ENCODE data around the gene MT1B. TPM values are rescaled to one million over a fixed set of nuclear protein-coding genes. Genes with fewer than 3 reads are reported as not detected.
A peak's percentile ranks its signal among the peaks of the same experiment; 100 is the strongest.
"Not testable (repeated sequence)": the region's sequence is repeated elsewhere in the genome, so short reads cannot be mapped to it uniquely, and the experiment has no call there.

Gene MT1B
- polyA plus RNA-seq, 2 donors = 0.68 TPM; not detected in 1

DNA sequence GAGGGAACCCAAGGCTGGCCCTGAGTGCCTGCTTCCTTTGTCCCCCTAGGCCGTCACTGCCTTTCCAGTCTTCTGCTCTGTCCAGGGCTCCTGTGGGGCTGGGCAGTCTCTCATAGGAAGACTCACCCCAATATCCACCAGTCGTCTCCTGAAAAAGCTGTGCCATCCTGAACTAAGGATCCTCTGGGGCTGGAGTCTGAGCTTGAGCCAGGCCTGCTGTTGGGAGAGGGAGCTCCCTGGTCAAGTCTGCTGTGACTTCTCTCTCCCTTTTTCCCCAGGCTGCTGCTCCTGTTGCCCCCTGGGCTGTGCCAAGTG lies 18.9 kb downstream of the MT1B start:
- WGBS, 2 donors = 80 to 83% methylated on average over 2 of the region's 2 CpGs
- peaks cover 11 to 17% of the 10 kb centered on the region in 2 donors for H3K4me1 ChIP-seq (ENCODE audit: control insufficient read depth in 2 of 2, insufficient read depth in 2 of 2, low read length in 1 of 2)
- no peak overlapping the region for H3K27ac ChIP-seq (ENCODE audit: low read depth in 2 of 2, low read length in 1 of 2)
- H3K4me3 ChIP-seq (ENCODE audit: low read depth in 1 of 2, low read length in 2 of 2) = no peak overlapping the region
- H3K27me3 ChIP-seq (ENCODE audit: control insufficient read depth in 1 of 2, insufficient read depth in 2 of 2, low read length in 2 of 2) = peaks cover 0 to 4% of the 10 kb centered on the region in 2 donors
- no peaks in the 10 kb centered on the region for H3K36me3 ChIP-seq (ENCODE audit: control insufficient read depth in 2 of 2, insufficient read depth in 2 of 2, low read length in 1 of 2)
- H3K9me3 ChIP-seq (ENCODE audit: control insufficient read depth in 2 of 2, insufficient read depth in 1 of 2, low read depth in 1 of 2, low read length in 1 of 2) = no peaks in the 10 kb centered on the region

DNA sequence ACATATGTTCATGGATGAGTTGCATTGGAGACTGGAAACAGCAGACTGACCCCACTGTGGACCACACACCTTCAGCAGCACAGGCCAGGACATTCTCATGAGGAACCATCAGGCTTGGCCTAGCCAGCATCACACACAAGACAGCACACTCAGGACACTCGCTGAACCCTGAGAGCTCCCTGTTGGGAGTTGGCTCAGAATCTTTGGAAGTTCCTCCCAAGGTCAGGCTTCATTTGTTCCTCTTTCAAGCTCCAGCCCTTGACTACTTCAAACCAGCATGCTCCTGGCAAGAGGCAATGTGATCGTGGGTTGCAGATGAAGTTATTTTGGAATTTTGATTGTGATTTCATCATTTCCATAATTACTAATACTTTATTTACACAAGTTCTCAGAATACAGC lies 20.0 kb downstream of the MT1B start:
- peaks cover 15 to 17% of the 10 kb centered on the region in 2 donors for H3K4me1 ChIP-seq (ENCODE audit: control insufficient read depth in 2 of 2, insufficient read depth in 2 of 2, low read length in 1 of 2)
- H3K9me3 ChIP-seq (ENCODE audit: control insufficient read depth in 2 of 2, insufficient read depth in 1 of 2, low read depth in 1 of 2, low read length in 1 of 2); H3K36me3 ChIP-seq (ENCODE audit: control insufficient read depth in 2 of 2, insufficient read depth in 2 of 2, low read length in 1 of 2); H3K27me3 ChIP-seq (ENCODE audit: control insufficient read depth in 1 of 2, insufficient read depth in 2 of 2, low read length in 2 of 2); H3K4me3 ChIP-seq (ENCODE audit: low read depth in 1 of 2, low read length in 2 of 2); H3K27ac ChIP-seq (ENCODE audit: low read depth in 2 of 2, low read length in 1 of 2): not testable (repeated sequence)
- 58 to 60% methylated on average over 2 of the region's 2 CpGs for WGBS, 2 donors

DNA sequence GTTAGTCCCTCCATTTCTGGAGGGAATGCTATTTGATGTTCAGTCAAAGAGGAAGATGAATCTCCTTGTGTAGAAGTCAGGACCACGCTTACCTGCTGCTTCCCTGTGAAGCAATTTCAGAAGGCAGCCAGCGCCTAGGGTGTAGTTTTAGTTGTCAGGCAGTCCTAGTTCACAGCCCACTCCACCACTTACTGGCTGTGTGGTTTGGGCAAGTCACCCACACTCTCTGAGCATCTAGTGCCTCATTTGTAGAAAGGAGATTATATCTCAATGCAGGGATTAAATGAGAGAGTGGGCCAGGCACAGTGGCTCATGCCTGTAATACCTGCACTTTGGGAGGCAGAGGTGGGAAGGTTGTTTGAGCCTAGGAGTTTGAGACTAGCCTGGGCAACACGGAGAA lies 20.5 kb downstream of the MT1B start:
- H3K9me3 ChIP-seq (ENCODE audit: control insufficient read depth in 2 of 2, insufficient read depth in 1 of 2, low read depth in 1 of 2, low read length in 1 of 2); H3K27me3 ChIP-seq (ENCODE audit: control insufficient read depth in 1 of 2, insufficient read depth in 2 of 2, low read length in 2 of 2); H3K4me3 ChIP-seq (ENCODE audit: low read depth in 1 of 2, low read length in 2 of 2); H3K27ac ChIP-seq (ENCODE audit: low read depth in 2 of 2, low read length in 1 of 2); H3K36me3 ChIP-seq (ENCODE audit: control insufficient read depth in 2 of 2, insufficient read depth in 2 of 2, low read length in 1 of 2): not testable (repeated sequence)
- WGBS, 2 donors = 81 to 92% methylated on average over 3 of the region's 3 CpGs
- H3K4me1 ChIP-seq (ENCODE audit: control insufficient read depth in 2 of 2, insufficient read depth in 2 of 2, low read length in 1 of 2) = peaks cover 15 to 17% of the 10 kb centered on the region in 2 donors

DNA sequence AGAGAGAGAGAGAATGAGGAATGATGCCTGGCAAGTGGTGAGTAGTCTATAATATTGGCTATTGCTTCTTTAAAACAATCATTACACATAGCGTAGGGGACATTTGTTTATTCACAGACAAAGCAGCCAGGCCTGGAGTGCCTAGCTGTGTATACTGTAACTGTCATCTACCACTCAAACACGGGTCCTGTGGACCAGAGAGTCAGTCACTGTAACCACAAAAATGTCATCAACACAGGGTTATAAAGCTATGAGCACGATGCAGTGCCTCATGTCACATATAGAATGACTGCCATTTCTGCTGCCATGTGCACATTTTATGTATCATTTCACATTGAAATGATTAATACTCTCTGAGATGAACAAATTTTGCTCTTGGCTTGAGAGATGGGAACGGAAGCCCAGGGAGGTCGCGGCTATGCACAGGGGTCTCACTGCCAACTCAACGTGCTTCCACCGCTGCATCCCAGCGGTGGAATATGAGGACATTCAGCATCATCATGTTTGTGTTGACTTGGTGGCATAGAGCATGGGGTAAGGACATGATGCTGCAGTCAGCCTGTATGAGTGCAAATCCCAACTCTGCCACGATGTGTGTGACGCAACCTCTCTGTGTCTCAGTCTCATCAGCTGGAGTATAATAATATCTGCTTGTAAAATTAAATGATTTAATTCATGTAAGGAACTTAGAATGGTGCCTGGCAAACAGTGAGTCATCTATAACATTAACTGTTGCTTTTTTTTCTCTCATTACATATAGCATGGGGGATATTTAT lies 21.3 kb downstream of the MT1B start:
- Histone ChIP-seq H3K4me1 (ENCODE audit: control insufficient read depth in 2 of 2, insufficient read depth in 2 of 2, low read length in 1 of 2) (peaks cover 15% of the 10 kb centered on the region in 2 donors), H3K9me3 (ENCODE audit: control insufficient read depth in 2 of 2, insufficient read depth in 1 of 2, low read depth in 1 of 2, low read length in 1 of 2) (no peaks in the 10 kb centered on the region), H3K4me3 (ENCODE audit: low read depth in 1 of 2, low read length in 2 of 2) (no peak overlapping the region), H3K27ac (ENCODE audit: low read depth in 2 of 2, low read length in 1 of 2) (no peak overlapping the region), H3K36me3 (ENCODE audit: control insufficient read depth in 2 of 2, insufficient read depth in 2 of 2, low read length in 1 of 2) (no peaks in the 10 kb centered on the region), H3K27me3 (ENCODE audit: control insufficient read depth in 1 of 2, insufficient read depth in 2 of 2, low read length in 2 of 2) (peaks cover 0 to 4% of the 10 kb centered on the region in 2 donors)
- 86 to 87% methylated on average over 11 of the region's 11 CpGs for WGBS, 2 donors

DNA sequence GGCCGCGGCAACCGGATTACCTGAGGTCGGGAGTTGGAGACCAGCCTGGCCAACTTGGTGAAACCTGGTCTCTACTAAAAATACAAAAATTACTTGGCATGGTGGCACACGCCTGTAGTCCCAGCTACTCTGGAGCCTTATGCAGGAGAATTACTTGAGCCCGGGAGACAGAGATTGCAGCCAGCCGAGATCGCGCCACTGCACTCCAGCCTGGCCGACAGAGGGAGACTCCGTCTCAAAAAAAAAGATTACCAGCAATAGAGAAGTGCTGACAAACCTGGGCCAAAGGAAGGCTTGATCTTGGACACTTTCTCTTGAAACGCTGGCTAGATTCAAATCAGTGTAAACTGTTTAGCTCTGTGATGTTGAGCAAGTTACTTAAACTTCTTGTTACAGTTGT lies 22.2 kb downstream of the MT1B start:
- no peak overlapping the region for H3K27ac ChIP-seq (ENCODE audit: low read depth in 2 of 2, low read length in 1 of 2)
- no peaks in the 10 kb centered on the region for H3K9me3 ChIP-seq (ENCODE audit: control insufficient read depth in 2 of 2, insufficient read depth in 1 of 2, low read depth in 1 of 2, low read length in 1 of 2)
- H3K4me1 ChIP-seq (ENCODE audit: control insufficient read depth in 2 of 2, insufficient read depth in 2 of 2, low read length in 1 of 2) = peaks cover 8 to 12% of the 10 kb centered on the region in 2 donors
- peaks cover 0 to 4% of the 10 kb centered on the region in 2 donors for H3K27me3 ChIP-seq (ENCODE audit: control insufficient read depth in 1 of 2, insufficient read depth in 2 of 2, low read length in 2 of 2)
- H3K4me3 ChIP-seq (ENCODE audit: low read depth in 1 of 2, low read length in 2 of 2) = no peak overlapping the region
- H3K36me3 ChIP-seq (ENCODE audit: control insufficient read depth in 2 of 2, insufficient read depth in 2 of 2, low read length in 1 of 2) = no peaks in the 10 kb centered on the region
- 38 to 39% methylated on average over 12 of the region's 12 CpGs for WGBS, 2 donors

DNA sequence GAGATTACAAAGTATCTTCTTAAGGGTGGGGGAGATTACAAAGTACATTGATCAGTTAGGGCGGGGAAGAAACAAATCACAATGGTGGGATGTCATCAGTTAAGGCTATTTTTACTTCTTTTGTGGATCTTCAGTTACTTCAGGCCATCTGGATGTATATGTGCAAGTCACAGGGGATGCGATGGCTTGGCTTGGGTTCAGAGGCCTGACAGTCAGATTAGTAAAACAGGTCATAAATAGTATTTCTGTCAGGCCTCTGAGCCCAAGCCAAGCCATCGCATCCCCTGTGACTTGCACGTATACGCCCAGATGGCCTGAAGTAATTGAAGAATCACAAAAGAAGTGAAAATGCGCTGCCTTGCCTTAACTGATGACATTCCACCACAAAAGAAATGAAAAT lies 22.9 kb downstream of the MT1B start:
- H3K4me3 ChIP-seq (ENCODE audit: low read depth in 1 of 2, low read length in 2 of 2); H3K4me1 ChIP-seq (ENCODE audit: control insufficient read depth in 2 of 2, insufficient read depth in 2 of 2, low read length in 1 of 2); H3K36me3 ChIP-seq (ENCODE audit: control insufficient read depth in 2 of 2, insufficient read depth in 2 of 2, low read length in 1 of 2); H3K27ac ChIP-seq (ENCODE audit: low read depth in 2 of 2, low read length in 1 of 2); H3K9me3 ChIP-seq (ENCODE audit: control insufficient read depth in 2 of 2, insufficient read depth in 1 of 2, low read depth in 1 of 2, low read length in 1 of 2); H3K27me3 ChIP-seq (ENCODE audit: control insufficient read depth in 1 of 2, insufficient read depth in 2 of 2, low read length in 2 of 2): not testable (repeated sequence)
- 78 to 81% methylated on average over 6 of the region's 6 CpGs for WGBS, 2 donors

DNA sequence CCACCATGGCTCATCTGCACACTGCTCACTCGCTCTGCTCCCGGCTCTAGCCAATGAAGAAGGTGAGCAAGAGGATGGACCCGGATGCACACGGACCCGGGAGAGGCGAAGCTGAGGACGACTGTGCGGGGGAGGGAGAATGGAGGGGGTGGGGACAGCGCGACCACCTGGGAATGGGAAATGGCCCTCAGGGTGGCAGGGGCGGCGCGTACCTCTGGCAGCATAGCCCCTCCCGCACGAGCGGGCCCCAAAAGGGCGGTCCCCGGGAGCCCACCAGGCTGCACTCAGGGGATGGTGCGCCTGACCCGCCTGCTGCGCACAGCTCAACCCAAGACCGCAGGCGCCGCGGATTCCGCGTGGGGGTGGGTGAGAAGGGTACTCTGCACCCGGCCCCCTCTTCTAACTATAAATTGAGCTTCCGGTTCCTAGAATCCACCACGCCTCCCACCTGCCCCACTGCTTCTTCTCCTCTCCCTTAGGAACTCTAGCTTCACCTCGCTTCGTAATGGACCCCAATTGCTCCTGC lies 24.1 kb downstream of the MT1B start:
- H3K9me3 ChIP-seq (ENCODE audit: control insufficient read depth in 2 of 2, insufficient read depth in 1 of 2, low read depth in 1 of 2, low read length in 1 of 2) = no peaks in the 10 kb centered on the region
- no peaks in the 10 kb centered on the region for H3K27me3 ChIP-seq (ENCODE audit: control insufficient read depth in 1 of 2, insufficient read depth in 2 of 2, low read length in 2 of 2)
- peak overlapping the region in 1 of 2 donors; percentile 4 for H3K27ac ChIP-seq (ENCODE audit: low read depth in 2 of 2, low read length in 1 of 2)
- H3K36me3 ChIP-seq (ENCODE audit: control insufficient read depth in 2 of 2, insufficient read depth in 2 of 2, low read length in 1 of 2) = no peaks in the 10 kb centered on the region
- H3K4me1 ChIP-seq (ENCODE audit: control insufficient read depth in 2 of 2, insufficient read depth in 2 of 2, low read length in 1 of 2) = peaks cover 0 to 5% of the 10 kb centered on the region in 2 donors
- 26 to 36% methylated on average over 14 to 32 of the region's 32 CpGs for WGBS, 2 donors
- H3K4me3 ChIP-seq (ENCODE audit: low read depth in 1 of 2, low read length in 2 of 2) = peak overlapping the region; percentile 5 to 31

DNA sequence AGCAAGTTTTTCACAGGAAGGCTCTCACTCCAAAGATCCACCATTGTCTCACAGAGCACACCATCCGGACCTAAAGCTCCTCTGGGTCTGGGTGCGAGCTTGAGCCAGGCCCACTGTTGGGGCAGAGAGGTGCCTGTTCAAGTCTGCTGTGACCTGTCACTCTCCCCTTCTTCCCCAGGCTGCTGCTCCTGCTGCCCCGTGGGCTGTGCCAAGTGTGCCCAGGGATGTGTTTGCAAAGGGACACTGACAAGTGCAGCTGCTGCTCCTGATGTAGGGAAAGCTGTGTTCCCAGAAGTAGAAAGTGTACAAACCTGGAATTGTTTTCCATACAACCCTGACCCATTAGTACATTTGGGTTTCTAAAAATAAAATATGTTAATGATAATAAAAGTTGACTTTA lies 25.8 kb downstream of the MT1B start:
- H3K27ac ChIP-seq (ENCODE audit: low read depth in 2 of 2, low read length in 1 of 2) = no peak overlapping the region
- 75 to 77% methylated on average over 3 of the region's 3 CpGs for WGBS, 2 donors
- H3K4me1 ChIP-seq (ENCODE audit: control insufficient read depth in 2 of 2, insufficient read depth in 2 of 2, low read length in 1 of 2) = peaks cover 0 to 7% of the 10 kb centered on the region in 2 donors
- no peaks in the 10 kb centered on the region for H3K36me3 ChIP-seq (ENCODE audit: control insufficient read depth in 2 of 2, insufficient read depth in 2 of 2, low read length in 1 of 2)
- H3K27me3 ChIP-seq (ENCODE audit: control insufficient read depth in 1 of 2, insufficient read depth in 2 of 2, low read length in 2 of 2) = no peaks in the 10 kb centered on the region
- H3K9me3 ChIP-seq (ENCODE audit: control insufficient read depth in 2 of 2, insufficient read depth in 1 of 2, low read depth in 1 of 2, low read length in 1 of 2) = no peaks in the 10 kb centered on the region
- no peak overlapping the region for H3K4me3 ChIP-seq (ENCODE audit: low read depth in 1 of 2, low read length in 2 of 2)

DNA sequence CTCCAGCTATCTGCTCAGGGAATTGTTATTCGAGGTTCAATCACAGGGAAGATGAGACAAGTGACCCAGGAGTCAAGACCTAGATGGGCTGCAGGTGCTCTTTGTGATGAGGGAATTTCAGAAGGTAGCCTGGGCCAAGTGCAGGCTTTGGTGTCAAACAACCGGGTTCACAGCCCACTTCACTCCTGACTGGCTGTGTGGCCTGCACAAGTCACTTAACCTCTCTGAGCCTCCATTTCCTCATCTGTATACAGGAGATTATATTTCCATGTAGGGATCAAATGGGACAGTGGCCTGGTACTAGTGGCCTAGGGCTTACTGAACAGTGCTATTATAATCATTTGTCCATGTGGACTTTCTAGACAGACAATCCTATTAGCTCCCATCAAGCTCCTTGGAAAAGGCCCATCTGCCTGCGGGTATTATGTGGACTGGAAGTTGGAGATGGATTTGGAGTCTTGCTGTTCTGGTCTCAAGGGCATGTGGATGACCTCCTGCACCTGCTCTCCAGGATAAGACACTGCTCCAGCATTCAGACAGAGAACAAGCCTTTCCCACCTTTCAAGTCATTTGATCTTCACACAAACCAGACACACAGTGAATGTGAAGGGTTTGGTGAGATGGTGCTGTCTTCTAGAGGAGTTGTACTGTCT lies 27.5 kb downstream of the MT1B start:
- no peak overlapping the region for H3K4me3 ChIP-seq (ENCODE audit: low read depth in 1 of 2, low read length in 2 of 2)
- H3K4me1 ChIP-seq (ENCODE audit: control insufficient read depth in 2 of 2, insufficient read depth in 2 of 2, low read length in 1 of 2) = peaks cover 1 to 10% of the 10 kb centered on the region in 2 donors
- no peaks in the 10 kb centered on the region for H3K27me3 ChIP-seq (ENCODE audit: control insufficient read depth in 1 of 2, insufficient read depth in 2 of 2, low read length in 2 of 2)
- H3K36me3 ChIP-seq (ENCODE audit: control insufficient read depth in 2 of 2, insufficient read depth in 2 of 2, low read length in 1 of 2) = no peaks in the 10 kb centered on the region
- peak overlapping the region in 1 of 2 donors; percentile 7 for H3K27ac ChIP-seq (ENCODE audit: low read depth in 2 of 2, low read length in 1 of 2)
- 92% methylated on average over 3 of the region's 3 CpGs for whole genome bisulfite sequencing, 2 donors
- H3K9me3 ChIP-seq (ENCODE audit: control insufficient read depth in 2 of 2, insufficient read depth in 1 of 2, low read depth in 1 of 2, low read length in 1 of 2) = no peaks in the 10 kb centered on the region

Measured in esophagus (tissue), 2 donors.